CD4-positive, alpha-beta T cell treated with Interleukin-15 for 1 hour (primary cell): ENCODE data around the gene TTC9.

Experiments used
- DNase-seq: peaks from one replicate; pipeline ENCODE4 v3.0.0-alpha.2; 2020

Gene TTC9

GRCh38 chr14:70641548-70642302 is at the start of gene TTC9:
Gene TTC9 (plus strand): TSS chr14:70641916. CDS start chr14:70642130, 214 bp downstream.
- no peak for DNase-seq

GRCh38 chr14:70594461-70594860 is 47.3 kb upstream of the TTC9 start:
- DNase-seq = no peak

GRCh38 chr14:70595443-70596185 is 46.1 kb upstream of the TTC9 start:
- no peak for DNase-seq

DNA sequence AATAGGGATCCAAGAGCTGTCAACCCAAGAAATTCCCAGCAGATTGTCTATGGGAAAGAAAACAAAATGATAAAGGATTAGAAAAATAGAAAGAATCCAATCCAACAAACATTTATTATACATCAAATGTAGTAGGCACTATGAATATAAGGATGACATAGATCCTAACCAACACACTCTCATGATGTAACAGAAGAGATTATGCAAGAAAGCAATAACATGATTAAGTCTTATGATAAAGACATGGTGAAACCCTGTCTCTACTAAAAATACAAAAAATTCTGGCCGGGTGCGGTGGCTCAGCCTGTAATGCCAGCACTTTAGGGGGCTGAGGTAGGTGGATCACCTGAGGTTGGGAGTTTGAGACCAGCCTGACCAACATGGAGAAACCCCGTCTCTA is 44.0 kb upstream of the TTC9 start:
- DNase-seq = no peak

GRCh38 chr14:70599345-70599744 is 42.4 kb upstream of the TTC9 start:
- no peak for DNase-seq

- peak; percentile 91 for DNase-seq
Observed at GRCh38 chr14:70600382-70601157, 41.1 kb upstream of the TTC9 start, which contains the start of gene MED6. Gene MED6 (minus strand): TSS chr14:70600655. CDS start chr14:70600637, 18 bp downstream.

GRCh38 chr14:70601162-70601561 is 40.6 kb upstream of the TTC9 start:
- DNase-seq = no peak

DNA sequence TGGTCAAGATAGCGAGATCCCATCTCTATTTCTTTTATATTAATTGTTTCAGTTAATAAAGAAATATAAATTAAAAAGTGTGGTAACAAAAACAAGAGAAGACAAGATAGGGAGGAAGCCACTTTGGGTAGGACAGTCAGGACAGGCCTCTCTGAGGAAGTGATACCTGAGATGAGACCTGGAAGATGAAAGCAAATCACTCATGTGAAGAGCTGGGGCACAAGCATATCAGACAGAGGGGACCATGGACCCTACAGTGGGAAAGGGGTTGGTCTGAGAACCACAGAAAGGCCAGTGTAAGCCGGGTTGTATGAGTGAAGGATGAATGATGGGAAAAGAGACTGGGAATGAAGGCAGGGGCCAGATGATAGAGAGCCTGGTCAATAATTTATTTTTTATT is 39.5 kb upstream of the TTC9 start:
- DNase-seq = no peak

DNA sequence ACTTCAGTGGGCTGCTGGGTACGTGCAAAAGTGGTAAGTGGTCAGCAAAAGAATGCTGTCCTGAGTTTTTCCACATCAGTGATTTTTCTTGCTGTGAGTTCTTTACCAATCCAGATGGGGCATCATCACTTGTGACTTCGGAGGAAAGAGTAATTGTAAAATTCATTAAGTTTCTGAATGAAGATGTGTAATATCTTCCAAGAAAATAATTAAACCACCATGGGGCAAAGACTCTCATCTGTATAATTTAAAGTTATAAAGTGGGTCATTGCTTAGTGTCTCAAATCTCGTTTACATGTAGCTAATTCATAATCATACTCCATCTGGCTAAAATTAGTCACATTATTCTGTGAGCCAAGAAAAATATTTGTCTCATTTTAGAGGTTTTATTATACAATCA is 30.5 kb upstream of the TTC9 start:
- DNase-seq = no peak

GRCh38 chr14:70616646-70617045 is 25.1 kb upstream of the TTC9 start:
- DNase-seq = no peak

DNA sequence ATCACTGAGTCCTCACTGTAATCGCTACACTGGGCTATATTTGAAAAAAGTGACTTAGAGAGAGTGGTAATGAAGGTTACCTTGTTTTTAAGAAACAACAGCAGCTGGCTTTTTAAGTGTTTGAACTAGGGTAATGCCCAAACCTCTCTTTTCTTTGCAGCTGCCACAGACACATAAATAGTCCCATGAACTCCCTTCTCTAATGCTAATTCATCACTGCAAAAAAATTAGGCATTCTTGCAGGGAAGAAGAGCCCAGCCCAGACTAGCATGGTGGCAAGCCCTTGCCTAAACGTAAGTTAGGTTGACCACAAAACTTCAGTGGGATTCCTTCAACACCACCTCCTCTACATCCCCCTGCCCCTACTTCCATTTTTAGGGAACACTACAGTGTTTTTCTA is 23.4 kb upstream of the TTC9 start:
- DNase-seq = no peak

DNA sequence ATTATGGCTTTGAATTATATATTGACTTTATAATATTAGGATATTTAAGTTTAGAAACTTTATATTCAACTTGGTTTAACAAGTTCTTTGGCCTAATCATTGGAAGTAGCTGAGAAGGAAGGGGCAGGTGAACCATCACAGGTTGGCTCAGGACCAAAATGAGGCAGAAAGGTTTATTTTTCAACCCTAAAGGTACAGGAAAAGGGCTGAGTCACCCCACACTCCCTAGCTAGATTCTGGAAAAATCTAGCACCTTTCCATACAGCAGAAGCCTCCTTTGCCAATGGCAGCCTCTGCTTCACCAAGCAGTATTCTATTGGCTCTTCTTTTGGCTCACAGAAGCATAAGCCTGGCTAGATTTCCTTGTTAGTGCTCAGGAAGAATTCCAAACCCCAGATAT is 22.0 kb upstream of the TTC9 start:
- DNase-seq = no peak

DNA sequence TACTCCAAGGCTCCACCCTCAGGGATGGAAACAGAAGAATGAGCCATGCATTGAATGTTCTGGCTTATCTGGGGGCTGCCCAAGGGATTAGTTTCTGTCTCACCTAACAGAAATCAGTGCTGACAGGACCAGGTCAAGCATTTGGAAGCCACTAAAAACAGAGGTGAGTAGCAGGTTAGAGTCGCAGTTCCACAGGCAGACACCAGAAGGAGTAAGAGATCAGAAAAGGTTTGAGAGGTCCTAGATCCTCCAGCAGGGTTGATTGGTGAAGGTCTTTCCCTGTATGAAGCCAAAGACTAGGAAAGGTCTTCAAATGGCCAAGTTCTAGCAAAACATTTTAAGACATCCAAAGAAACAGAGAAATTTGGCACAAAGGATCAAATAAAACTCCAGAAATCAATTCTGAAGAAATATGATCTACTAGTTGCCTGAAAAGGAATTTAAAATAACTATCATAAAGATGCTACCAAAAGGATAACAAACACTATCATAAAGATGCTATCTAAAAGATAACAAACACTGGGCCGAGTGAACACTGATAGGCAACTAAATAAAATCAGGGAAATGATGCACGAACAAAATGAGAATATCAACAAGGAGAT is 19.5 kb upstream of the TTC9 start:
- peak; percentile 42 for DNase-seq

- no peak for DNase-seq
Observed at GRCh38 chr14:70624972-70625371, 16.7 kb upstream of the TTC9 start.

DNA sequence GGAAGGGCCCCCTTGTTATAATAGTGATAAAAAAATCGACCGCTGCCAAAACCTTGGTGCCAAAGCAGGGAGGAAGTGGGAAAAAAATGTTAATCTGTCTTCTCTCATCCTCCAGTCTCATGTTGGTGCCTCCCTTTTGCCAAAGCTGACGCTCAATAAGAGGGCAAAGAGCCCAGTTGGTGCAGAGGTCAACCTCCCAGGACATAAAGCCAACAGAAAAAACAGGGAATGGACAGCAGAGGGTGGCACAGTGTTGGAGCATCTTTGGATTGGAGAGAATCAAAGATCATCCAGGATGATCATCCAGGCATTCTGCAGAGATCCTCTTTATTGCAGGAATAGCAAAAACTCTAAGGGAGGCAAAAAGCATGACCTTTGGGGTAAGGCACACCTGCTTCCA is 9.8 kb upstream of the TTC9 start:
- no peak for DNase-seq

DNA sequence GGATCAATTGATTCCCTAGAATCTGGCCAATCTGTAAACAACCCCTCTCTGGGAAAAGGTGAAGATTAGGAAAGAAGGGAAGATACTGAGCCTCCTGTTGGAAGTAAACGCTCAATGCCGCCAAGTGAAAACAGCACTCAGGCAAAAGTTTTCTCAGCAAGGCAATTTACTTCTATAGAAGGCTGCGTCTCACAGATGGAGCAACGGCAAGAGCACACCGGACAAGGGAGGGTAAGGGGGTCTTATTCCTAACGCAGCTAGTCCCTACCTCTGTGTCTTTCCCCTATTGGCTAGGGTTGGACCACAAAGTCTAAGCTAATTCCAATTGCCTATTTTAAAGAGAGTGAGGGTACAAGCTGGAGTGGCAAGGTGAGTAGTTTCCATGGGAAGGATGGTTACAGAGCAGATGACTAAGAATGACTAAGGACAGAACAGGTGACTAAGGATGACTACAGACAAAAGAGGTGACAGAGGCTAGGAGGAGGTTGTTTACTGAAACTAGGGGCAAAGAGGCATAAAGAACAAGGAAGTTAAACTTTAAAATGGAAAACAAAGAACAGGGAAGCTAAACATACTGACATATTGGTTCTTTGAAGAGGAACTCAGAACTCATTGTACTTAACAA is 5.6 kb upstream of the TTC9 start:
- DNase-seq = no peak

- DNase-seq = no peak
Observed at GRCh38 chr14:70638416-70638815, 3.3 kb upstream of the TTC9 start.

- peak; percentile 58 for DNase-seq
Observed at GRCh38 chr14:70640938-70641547, 673 bp upstream of the TTC9 start.

- peak; percentile 57 for DNase-seq
Observed at GRCh38 chr14:70642303-70643235, 853 bp downstream of the TTC9 start.

GRCh38 chr14:70643967-70644366 is 2.3 kb downstream of the TTC9 start:
- DNase-seq = no peak

DNA sequence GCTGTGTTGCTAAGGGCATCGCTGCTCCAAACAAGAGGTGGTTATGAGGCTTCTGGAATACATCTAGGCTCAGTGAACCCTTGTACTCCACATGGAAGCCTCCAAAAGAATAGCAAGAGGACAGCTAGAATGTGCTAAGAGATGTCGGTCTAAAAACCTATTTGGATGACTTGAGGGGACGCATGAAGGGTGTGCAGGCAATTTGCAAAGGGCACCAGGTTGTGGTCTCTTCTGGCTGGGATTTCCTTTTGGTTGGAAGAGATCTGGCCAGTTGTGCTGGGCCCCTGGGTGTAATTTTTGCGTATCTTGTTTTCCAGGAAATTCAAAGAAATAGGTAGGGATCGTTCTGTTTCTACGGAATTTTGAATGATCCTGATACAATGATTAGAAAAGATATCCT is 4.2 kb downstream of the TTC9 start:
- no peak for DNase-seq
